Uterus (tissue), 4 donors: Measurements from ENCODE around the gene NUP153. TPM values are rescaled to one million over a fixed set of nuclear protein-coding genes. Genes with fewer than 3 reads are reported as not detected.

Source experiments
- DNase-seq, 2 donors: peaks; one replicate each; pipeline ENCODE4 v3.0.0-alpha.2; 2019 to 2020
- H3K27ac ChIP-seq, 2 donors: fragments of 200-600 bp; sonication (generic); 1 replicate in 1 of 2; 2 replicates in 1 of 2; pipeline ENCODE4 v1.5.1; 2016 to 2018
- H3K27me3 ChIP-seq, 2 donors: fragments of 200-600 bp; sonication (generic); one replicate each; pipeline ENCODE4 v1.5.1; 2018 to 2019; ENCODE audit warnings: control low read depth in 1 of 2
- H3K36me3 ChIP-seq, 2 donors: fragments of 200-600 bp; sonication (generic); one replicate each; pipeline ENCODE4 v1.5.1; 2019; ENCODE audit warnings: control low read depth in 1 of 2
- H3K4me1 ChIP-seq, 2 donors: fragments of 200-600 bp; sonication (generic); one replicate each; pipeline ENCODE4 v1.5.1; 2018 to 2019; ENCODE audit warnings: control low read depth in 1 of 2
- H3K4me3 ChIP-seq, 2 donors: fragments of 200-600 bp; sonication (generic); 1 replicate in 1 of 2; 2 replicates in 1 of 2; pipeline ENCODE4 v1.5.1; 2018 to 2019; ENCODE audit warnings: mild to moderate bottlenecking in 1 of 2
- H3K9me3 ChIP-seq, 2 donors: fragments of 200-600 bp; sonication (generic); one replicate each; pipeline ENCODE4 v1.5.1; 2019; ENCODE audit warnings: control low read depth in 1 of 2
- POLR2A ChIP-seq, 2 donors: fragments of 450-650 bp; IDR thresholded peaks; one replicate each; pipeline ENCODE4 v1.6.1; 2016; ENCODE audit warnings: antibody characterized with exemption in 2 of 2, mild to moderate bottlenecking in 1 of 2, moderate library complexity in 1 of 2
- intact Hi-C: fragments of 100-400 bp; cut with DNase I; formaldehyde crosslinking; loops from one replicate; pipeline ENCODE4 v1.15.1; 2023; ENCODE audit warnings: low total_unique reads
- small RNA-seq: library from RNA; depleted of rRNA; stranded (forward); fragments of <200 nt; gene quantifications from one replicate; pipeline ENCODE3, GENCODE V24; 2016
- total RNA-seq, 4 donors: library from RNA; depleted of rRNA in 3 of 4; stranded (reverse); fragments of >200 nt in 3 of 4; gene quantifications; one replicate each; pipeline versions ENCODE4 v1.1.0 to v1.2.4, GENCODE V29; 2014 to 2023
- TF ChIP-seq, protein P1 (sequence below), 4 experiments: fragments of 200-600 bp in 2 of 4; fragments of 450-650 bp in 2 of 4; sonication (generic) in 2 of 4; IDR thresholded peaks; one replicate each; pipeline ENCODE4 v1.5.1; 2016 to 2019; ENCODE audit warnings: antibody characterized with exemption in 4 of 4, mild to moderate bottlenecking in 2 of 4, moderate library complexity in 1 of 4
- donor health status: DM: yes; HTN: yes; CAD: no.

Gene NUP153
- total RNA-seq, 4 donors from 2014 or later: 14.1 to 55.1 (median 48.4) TPM

- Histone ChIP-seq H3K9me3 (peaks cover 0 to 4% of the 10 kb centered on the region in 2 donors), H3K27me3 (no peaks in the 10 kb centered on the region), H3K36me3 (no peaks in the 10 kb centered on the region), H3K4me1 (no peaks in the 10 kb centered on the region), H3K27ac (no peak overlapping the region), H3K4me3 (no peak overlapping the region)
- TF ChIP-seq, protein P1, sequence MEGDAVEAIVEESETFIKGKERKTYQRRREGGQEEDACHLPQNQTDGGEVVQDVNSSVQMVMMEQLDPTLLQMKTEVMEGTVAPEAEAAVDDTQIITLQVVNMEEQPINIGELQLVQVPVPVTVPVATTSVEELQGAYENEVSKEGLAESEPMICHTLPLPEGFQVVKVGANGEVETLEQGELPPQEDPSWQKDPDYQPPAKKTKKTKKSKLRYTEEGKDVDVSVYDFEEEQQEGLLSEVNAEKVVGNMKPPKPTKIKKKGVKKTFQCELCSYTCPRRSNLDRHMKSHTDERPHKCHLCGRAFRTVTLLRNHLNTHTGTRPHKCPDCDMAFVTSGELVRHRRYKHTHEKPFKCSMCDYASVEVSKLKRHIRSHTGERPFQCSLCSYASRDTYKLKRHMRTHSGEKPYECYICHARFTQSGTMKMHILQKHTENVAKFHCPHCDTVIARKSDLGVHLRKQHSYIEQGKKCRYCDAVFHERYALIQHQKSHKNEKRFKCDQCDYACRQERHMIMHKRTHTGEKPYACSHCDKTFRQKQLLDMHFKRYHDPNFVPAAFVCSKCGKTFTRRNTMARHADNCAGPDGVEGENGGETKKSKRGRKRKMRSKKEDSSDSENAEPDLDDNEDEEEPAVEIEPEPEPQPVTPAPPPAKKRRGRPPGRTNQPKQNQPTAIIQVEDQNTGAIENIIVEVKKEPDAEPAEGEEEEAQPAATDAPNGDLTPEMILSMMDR (IDR thresholded peaks at IDR 0.05): no peak
- no peak for TF ChIP-seq POLR2A (IDR thresholded peaks at IDR 0.05)
- no peak for DNase-seq
- intact Hi-C loops: no loop called here
Measured at GRCh38 chr6:17577059-17577458, 129.7 kb downstream of the NUP153 start.

GRCh38 chr6:17574866-17575560 lies 131.7 kb downstream of the NUP153 start:
- Histone ChIP-seq H3K27me3 (no peaks in the 10 kb centered on the region), H3K4me1 (no peaks in the 10 kb centered on the region), H3K36me3 (no peaks in the 10 kb centered on the region), H3K27ac (no peak overlapping the region), H3K4me3 (no peak overlapping the region), H3K9me3 (peaks cover 0 to 4% of the 10 kb centered on the region in 2 donors)
- TF ChIP-seq, protein P1 (IDR thresholded peaks at IDR 0.05): no peak
- no peak for TF ChIP-seq POLR2A (IDR thresholded peaks at IDR 0.05)
- DNase-seq: no peak
- intact Hi-C loops: no loop called here

DNA sequence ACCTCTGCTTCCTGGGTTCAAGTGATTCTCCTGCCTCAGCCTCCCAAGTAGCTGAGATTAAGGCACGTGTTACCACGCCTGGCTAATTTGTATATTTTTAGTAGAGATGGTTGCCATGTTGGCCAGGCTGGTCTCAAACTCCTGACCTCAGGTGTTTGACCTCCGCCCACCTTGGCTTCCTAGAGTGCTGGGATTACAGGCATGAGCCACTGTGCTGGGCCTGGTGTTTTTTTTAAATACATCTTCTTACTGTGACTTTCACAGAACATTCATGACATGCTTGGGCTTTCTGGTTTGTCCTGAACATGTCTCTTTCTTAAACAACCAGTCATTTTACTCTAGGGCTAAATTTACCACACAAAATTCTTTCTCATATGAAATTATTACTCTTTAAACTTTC lies 141.3 kb downstream of the NUP153 start:
- Histone ChIP-seq H3K4me3 (no peak overlapping the region), H3K36me3 (no peaks in the 10 kb centered on the region), H3K27ac (no peak overlapping the region), H3K4me1 (no peaks in the 10 kb centered on the region), H3K9me3 (no peaks in the 10 kb centered on the region), H3K27me3 (no peaks in the 10 kb centered on the region)
- intact Hi-C loops: no loop called here
- DNase-seq: no peak
- TF ChIP-seq POLR2A (IDR thresholded peaks at IDR 0.05): no peak
- TF ChIP-seq, protein P1 (IDR thresholded peaks at IDR 0.05): no peak

Small RNAs within 50 kb of the gene (small RNA-seq; reads per million reads assigned to genes)
- gene RF00019 (not detected), gene RNA5SP204 (1.3 reads per million, percentile 59 among the genes with 10 or more reads in this experiment), gene RNU6-190P (not detected), gene SUMO2P13 (not detected)

Other genes starting within 250 kb of the NUP153 start
- gene FAM8A1, start 106.6 kb downstream of the NUP153 start, total RNA-seq: 10 to 100 TPM; 25.9 to 69.3 (median 50.6) TPM